ENCODE data around the gene HMOX1.
"Not testable (repeated sequence)": the region's sequence is repeated elsewhere in the genome, so short reads cannot be mapped to it uniquely, and the experiment has no call there.

Gene HMOX1

DNA sequence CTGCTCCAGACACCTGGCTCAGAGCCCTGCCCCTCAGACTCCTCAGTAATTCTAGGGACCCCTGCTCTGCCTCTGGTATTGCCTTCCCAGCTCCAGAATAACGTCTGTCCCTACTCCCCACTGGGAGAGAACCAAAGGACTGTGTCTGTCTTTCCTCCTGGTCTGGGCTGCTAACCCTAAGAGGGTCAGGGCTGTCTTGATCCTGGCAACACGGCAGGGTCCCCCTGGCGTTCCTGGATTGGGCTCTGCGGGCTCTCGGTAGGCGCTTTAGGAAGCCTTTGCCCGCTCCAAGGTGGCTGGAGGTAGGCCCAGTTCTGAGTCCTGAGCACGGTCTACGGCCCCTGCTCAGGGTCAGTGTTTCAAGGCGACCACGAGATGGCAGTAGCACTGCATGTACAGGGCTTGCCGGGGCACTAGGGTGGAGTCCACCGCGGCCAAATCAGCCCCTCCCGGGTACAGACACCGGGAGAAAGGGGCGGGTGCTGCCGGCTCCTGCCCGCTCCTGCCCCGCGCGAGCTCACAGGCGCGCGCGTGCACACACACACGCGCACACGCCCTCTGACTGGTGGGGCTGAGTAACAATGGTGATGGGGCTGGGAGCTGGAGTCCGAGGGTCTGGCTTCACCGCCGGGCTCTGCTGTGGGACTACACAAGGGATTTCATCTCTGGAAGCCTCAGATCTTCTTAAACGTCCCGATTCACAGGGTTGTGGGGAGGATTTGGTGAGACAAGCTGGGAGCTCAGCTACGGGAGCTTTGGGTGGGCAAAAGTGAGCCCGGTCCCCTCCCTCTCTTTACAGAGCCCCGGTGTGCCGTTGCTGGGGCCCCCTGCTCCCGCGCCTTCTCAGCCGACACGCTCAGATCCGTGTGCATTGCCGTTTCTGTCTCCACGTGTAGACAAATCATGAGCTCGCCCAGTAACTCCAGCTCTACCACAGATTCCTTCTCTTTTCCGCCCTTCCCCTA, 30.1 kb upstream of the HMOX1 start:
- peak; percentile 68 for DNase-seq

DNA sequence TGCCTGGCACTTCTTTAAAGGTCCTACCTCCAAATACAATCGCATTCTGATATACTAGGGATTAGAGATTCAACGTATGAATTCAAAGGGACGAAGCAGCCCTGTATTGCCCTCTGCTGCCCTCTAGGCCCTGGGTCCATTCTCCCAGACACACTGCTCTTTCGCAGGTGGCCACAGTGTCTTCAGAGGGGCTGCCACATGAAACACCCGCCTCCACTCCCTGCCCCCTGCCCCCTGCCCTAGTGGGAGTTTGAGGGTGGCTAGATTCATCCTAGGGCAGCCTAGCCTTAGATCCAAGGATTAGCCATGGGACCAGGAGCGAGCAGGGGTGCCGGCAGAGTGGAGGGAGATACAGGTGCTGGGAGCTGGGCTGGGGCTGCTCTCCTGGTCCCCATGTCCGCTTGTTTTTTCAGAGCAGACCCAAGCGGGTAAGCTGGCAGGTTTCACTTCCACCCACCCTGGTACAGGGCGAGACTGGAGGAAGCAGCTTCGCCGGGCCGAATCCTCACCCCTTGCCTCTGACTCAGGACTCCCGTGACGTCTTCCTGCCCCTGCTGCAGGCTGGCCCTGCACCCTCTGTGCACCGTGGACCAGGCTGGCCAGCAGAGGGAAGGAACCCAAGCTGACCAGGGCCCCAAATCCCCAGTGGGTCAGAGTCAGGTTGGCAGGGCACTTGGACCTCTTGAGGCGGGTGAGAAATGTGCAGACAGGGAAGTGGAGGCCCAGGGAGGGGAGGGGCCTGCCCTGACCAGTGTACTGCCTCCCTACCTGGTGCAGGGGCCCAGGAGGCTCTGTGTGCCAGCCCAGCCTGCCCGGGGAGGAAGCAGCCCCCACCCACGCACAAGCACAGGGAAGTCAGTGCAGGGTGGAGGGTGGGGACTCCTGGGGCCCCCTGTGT, 28.4 kb upstream of the HMOX1 start:
- no peak for DNase-seq

DNA sequence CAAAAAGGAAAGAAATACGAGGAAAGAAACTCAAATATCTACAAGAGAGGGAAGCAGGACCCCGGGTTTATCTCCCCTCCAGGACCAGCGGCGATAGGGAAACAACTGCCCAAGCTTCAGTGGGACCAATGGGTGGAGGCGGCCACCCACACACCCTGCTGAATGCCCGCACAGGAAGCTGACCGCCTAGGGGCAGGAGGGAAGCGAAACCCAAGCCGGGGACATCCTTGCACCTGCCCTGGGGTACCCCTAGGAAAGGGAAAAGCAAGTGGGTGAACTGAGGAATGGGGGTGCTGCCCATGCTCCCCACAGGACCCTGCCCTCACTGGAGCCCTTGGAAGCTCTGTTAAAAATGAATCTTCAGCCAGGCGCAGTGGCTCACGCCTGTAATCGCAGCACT, 27.6 kb upstream of the HMOX1 start:
- no peak for DNase-seq

DNA sequence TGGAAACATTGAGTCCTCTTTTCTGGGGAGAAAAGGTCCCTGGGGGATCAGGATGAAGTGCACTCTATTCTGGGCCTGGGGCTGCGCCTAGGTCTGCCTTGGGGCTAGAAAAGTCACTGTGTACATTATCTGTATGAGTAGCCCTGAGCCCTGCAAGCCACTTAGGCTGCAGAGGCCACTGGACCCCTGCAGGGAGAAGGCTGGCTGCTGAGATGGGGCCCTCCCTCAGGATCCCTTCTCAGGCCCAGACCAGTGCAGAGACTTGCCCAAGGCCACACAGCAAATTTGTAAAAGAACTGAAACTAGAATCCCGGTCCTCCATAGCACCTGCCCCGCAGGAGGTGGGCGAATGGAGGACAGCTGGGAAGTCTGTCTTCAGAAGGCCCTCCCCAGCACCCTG, 26.8 kb upstream of the HMOX1 start:
- no peak for DNase-seq

DNA sequence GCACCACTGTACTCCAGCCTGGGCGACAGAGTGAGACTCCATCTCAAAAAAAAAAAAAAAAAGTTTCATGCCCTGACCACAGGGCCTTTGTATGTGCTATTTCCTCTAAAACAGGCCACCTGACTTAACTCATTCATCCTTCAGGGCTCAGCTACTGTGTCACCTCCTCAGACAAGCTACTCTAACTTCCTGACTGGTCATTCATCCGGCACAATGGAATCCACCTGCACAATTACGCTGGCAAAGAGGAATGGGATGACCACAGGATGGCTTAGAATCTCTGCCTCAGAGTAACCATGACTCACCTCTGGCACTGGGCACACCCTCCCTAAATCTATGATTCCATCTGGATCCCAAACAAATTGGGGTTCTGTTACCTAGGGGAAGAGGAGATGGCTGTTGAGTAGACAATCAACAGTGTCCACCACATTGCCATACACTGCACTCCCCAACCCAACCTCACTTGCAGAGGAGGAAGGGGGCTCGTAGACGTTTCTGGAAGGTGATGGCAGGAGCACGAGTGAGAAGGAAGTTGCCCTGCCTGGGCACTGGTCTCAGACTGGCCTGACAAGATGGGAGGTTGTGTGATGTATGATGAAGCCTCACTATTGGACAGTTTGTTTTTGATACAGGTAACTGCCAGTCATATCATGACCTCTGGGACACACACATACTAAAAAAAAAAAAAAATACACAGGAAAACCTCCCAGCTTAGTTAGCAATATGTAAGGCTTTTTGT, 22.8 kb upstream of the HMOX1 start:
- no peak for DNase-seq

DNA sequence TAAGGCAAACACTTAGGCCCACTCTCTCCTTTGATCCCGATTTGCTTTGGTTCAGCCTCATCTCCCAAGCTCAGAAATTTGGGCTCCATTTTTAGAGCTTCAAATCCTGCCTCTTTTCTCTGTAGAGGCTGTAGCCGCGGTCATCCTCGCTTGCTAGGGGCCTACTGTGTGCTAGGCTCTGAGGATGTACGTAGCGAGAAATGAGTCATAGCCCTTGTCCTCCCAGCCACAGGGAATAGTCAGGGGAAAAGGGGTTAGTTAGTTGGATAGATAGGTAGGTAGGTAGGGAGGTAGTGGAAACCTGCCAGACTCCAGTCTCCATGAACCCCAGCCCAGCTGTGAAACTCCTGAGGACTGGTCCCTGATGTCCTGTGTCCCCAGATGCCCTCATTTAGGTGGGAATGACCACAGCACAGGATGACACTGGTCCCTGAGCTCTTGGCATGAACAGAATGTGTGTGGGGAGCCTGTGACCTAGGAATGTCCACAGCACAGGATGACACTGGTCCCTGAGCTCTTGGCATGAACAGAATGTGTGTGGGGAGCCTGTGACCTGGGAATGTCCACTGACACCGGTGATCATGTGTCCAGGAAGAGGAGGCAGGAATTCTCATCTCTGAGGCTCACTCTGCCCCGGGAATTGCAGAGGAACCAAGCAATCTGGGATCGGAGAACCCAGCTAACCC, 21.4 kb upstream of the HMOX1 start:
- no peak for DNase-seq

DNA sequence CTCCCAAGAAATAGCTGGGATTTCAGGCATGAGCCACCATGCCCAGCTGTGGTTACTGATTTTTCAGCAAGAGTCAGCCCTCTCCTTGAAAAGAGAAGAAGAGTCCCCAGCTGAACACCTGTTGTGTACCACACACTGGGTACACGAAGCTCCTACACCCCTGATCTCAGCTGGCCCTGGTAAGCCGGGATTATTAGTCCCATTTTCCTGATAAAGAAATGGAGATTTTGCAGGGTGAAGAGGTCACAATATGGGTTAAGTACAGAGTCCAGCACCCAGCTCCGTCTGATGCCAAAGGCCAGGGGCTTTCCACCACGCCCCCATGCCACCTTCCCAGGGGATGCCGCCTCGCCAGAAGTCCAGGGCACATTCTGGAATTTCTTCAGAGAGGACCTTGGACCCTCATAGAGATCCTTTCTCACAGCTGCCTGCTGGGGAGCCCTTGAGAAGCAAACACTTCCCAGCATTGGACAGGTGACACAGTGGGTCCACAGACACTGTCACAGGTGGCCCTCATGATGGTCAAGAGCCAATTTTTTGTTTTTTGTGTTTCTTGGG, 19.8 kb upstream of the HMOX1 start:
- DNase-seq: no peak

DNA sequence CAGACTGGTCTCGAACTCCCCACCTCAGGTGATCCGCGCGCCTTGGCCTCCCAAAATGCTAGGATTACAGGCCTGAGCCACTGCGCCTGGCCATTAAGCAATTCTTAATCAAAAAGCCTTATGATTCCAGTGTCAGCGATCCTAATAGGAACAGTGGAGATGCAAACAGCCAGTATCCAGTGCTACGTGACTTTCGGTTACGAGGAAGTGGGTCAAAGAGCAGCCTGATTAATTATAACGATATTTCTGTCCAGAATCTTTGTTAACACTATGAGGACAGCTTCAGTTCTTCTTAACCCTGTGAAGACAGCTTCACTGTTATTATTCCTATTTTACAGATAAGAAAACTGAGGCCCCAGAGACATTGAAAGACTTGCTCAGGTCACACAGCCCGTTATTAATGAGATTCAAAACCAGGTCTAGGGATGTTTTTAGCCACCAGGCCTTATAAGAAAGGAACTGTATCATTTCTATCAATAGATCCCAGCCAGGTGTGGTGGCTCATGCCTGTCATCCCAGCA, 17.3 kb upstream of the HMOX1 start:
- no peak for DNase-seq

DNA sequence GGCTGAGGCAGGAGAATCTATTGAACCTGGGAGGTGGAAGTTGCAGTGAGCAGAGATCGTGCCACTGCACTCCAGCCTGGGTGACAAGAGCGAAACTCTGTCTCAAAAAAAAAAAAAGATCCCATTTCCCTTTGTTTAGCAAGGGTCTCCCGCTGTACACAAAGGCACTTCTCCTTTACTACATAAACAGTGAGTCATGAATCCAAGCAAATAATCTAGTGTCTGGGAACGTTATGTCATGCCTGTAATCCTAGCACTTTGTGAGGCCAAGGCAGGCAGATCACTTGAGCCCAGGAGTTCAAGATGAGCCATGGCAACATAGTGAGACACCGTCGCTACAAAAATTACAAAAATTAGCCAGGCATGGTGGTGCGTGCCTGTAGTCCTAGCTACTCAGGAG, 16.7 kb upstream of the HMOX1 start:
- not testable (repeated sequence) for DNase-seq

DNA sequence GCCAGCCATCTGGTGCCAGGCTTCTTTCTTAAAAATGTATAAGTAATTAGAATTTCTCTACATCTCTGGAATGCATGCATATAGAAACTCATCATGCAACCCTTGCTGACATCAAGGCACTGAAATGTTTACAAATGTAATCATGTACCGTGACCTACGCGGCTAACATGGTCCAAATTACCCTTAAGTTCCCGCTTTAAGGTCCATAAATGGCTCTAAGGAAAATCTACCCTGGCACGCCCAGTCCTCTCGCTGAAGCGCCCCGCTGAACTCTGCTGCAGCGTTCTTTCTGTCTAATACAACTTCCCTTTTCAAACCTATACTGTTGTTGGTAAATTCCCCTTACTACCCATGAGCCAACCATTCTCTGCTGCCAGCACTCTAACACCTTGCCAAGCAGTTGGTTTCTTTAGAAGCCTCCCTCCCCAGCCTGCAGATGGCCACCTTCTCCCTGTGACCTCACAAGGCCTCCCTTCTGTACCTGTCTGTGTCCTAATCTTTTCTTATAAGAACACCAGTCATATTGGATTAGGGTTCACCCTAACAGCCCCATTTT, 13.5 kb upstream of the HMOX1 start:
- no peak for DNase-seq

DNA sequence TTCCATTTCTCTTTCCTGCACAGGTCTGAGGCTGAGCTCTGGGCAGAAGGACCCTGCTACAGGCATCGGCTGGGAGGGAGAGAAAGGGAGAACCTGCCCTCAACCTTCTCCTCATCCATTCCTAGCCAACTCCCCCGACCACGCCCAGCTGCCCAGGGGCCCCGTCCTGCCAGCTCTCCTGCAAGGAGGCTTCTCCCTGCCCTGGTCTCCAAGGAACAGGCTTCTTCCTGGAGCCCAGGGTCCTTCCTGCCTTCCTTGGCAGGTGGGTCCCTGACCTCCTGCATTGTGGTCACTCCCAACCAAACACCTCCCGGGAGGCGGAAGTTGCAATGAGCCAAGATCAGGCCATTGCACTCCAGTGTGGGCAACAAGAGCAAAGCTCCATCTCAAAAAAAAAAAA, 12.5 kb upstream of the HMOX1 start:
- DNase-seq: no peak

DNA sequence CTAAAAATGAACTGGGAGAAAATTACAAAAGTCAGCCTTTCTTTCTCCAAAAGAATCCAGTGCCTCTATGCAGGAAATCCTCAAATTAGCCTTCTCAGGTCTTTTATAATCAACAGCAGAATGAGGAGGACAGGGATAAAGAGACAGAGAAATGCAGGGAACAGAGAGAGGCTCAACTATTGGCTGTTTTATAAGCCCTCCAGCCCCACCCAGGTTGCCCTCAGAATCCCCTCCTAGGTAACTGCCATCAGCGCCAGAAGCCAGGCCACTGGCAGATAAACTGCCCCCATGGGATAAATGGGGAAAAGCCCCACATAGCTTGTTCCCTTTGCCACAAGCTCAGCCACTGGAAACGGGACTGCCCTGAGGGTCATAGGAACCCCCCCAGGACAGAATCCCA, 10.9 kb upstream of the HMOX1 start:
- DNase-seq: no peak

DNA sequence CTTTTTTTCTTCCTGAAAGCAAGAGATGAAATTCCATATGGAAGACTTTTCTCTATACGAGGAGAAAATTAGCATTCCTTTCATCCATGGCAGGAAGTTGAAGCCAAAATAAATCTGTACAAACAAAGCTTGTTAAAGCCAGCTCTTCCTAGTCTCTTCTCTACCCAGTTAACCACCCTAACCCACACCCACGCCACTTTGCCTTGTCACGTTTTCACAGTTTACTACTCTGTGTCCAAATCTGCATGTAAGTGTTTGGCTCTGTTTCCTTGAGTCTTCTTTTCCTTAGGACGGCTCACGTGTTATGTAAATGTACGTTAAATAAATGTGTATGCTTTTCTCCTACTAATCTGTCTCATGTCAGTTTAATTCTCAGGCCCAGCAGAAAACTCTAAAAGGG, 7.1 kb upstream of the HMOX1 start:
- no peak for DNase-seq

DNA sequence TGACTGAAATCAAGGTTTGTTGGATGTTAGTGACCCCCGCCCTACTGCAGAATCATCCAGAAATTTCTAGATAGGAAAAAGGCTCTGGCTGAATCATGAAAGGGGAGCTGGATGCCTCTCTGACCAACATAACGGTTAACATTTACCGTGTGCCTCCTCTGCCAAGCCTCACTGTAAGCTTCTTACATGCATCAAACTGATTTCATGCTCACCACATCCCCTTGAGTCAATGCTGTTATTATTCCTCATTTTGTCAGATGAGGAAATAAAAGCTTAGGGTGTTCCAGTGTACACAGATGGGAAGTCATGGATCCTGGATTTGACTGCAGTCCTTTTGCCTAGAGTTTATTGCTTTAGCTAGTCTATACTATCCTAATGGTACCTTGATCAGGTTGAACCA, 5.9 kb upstream of the HMOX1 start:
- DNase-seq: no peak

DNA sequence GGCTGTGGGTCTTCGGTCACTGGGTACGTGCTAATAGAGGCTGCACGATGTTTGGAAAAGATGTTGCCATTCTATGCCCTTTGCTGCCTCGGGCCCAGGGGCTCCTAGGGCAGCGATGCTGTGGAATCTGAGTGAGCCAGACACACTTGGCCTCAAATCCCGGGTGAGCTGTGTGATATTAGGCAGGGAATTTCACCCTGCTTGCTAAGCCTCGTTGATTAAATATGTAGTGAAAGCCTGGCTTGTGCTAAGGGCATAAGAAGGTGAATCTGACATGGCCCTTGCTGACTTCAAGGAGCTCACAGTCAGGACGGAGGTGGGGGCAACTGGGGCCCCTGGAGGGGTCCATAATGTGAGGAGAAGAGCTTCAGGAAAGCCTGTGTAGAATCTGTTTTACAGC, 5.4 kb upstream of the HMOX1 start:
- DNase-seq: no peak

DNA sequence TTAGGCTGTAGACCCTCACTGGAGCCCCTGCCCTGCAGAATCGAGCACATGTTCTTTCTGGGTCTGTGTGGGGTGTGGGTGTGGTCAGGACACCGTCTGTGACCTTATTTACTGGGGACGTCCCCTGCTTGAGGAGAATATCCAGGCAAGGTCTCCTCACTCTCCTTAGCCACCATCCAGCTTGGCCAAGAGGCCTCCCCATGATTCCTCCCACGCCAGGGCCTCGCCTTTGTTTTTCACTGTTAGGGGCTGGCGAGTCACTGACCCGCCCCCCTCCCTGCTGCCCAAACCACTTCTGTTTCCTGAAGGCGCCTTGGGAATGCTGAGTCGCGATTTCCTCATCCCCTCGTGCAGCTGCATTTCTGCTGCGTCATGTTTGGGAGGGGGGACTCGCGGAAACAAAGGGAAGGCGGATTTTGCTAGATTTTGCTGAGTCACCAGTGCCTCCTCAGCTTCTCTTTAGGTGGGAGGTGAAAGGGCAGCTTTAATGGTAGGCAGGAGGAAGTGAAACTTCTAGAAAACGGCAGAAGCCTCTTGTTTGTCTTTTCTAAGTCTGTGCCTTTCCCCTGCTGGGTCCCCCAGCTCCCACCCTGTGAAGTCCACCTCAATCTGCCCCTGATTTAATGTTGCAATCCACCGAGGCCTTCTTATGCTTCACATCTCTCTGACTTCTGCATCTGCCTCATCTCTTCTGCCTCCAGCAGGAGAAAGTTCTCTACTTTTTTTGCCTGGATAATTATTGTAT, 4.0 kb upstream of the HMOX1 start:
- DNase-seq: no peak

DNA sequence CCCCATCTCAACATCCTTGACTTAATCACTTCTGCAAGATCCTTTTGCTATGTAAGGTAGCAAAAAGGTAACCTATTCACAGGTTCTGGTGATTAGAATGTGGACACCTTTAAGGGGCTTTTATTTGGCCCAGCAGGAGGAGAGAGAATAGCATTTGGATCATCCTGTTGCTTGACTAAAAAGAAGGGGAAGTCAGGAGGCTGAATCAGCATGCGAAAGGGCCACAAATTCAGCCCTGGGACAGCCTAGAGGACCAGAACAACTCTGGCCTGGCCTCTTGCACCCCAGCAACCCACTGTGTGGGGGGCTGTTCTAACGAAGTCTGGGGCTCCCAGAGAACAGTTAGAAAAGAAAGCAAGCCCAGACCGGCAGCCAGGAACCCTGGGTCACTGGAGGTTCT, 3.2 kb upstream of the HMOX1 start:
- no peak for DNase-seq

DNA sequence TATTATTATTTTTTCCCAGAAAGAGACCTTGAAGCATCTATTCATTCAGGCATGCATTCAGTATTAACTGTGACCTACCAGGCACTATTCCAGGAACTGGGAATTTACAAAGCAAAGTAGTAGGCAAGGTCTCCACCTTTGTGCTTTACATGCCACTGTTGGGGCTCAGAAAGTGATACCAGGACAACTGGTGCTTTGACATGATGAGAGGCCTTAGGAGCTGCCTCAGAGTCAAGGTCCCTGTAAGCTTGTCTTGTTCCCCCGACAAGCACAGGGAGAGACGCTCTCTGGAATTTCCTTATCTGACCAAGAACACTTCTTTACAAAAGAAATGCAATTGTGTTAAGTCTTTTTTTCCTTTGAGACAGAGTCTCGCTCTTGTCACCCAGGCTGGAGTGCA, 2.3 kb upstream of the HMOX1 start:
- DNase-seq: no peak

DNA sequence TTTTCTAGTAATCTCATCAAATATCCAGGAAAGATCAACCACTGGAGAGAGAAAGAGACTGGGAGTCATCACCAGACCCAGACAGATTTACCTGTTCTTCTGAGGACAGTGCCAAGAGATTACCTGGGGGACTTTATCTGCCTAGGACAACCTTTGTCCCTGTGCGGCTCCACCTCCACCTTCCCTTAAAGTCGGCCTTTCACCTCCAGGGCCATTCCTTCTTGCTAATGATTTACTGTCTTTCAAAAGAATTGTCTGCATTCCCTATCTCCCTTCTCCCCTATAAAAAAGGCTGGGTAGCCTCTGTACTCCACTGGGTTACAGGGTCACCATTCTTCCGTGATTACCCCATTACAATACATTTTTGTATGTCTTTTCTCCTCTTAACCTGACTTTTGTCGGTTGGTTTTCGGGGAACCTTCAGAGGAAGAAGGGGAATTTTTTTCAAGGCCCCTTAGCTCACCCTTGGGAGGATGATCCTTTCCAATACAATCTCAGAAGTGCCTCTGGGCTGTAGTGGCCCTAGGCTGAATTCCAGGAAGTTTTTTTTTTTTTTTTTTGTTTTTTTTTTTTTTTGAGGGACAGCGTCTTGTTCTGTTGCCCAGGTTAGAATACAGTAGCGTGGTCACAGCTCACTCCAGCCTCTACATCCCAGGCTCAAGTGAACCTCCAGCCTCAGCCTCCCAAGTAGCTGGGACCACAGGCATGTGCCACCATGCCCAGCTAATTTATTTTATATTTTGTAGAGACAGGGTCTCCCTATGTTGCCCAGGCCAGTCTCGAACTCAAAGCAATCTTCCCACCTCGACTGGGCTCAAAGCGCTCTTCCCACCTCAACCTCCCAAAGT, 1.5 kb upstream of the HMOX1 start:
- DNase-seq: no peak

DNA sequence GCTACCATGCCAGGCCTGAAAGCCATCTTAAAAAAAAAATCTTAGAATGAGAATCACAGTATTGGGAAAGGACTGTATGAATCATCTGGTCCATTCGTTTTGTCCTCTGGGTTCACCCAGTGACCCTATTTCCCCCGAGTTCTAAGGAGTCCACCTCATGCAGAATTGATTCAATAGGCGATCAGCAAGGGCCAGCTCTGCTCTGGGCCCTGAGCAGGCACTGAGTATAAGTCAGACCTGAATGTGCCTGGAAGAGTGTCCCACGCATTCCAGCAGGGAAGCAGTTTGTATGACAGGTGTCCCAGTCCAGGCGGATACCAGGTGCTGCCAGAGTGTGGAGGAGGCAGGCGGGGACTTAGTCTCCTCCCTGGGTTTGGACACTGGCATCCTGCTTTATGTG, 883 bp upstream of the HMOX1 start:
- DNase-seq: no peak
